HEK293 (cell line): Measurements from ENCODE around the gene CNPY1.
"Not testable (repeated sequence)": the region's sequence is repeated elsewhere in the genome, so short reads cannot be mapped to it uniquely, and the experiment has no call there.

ENCODE experiments used
- CTCF ChIA-PET: fragments of 350-600 bp; formaldehyde crosslinking; extraction: SDS; loops from one replicate; lab custom pipeline; 2021; ENCODE audit warnings: antibody characterized with exemption; lab: Yijun Ruan, JAX
- POLR2A ChIA-PET: fragments of 300-600 bp; formaldehyde crosslinking; extraction: SDS; loops from one replicate; lab custom pipeline; 2020; ENCODE audit warnings: antibody characterized with exemption, inconsistent platforms; lab: Yijun Ruan, JAX
- H3K27ac ChIP-seq: fragments of 200-500 bp; sonication (Bioruptor generic); 2 replicates; pipeline ENCODE4 v1.5.1; 2014; ENCODE audit warnings: low read depth, low read length, control low read depth, inconsistent platforms; ENCODE audit errors: extremely low read depth
- H3K36me3 ChIP-seq, 2 experiments: fragments of 200-500 bp in 1 of 2; sonication (Bioruptor generic) in 1 of 2; 1 replicate in 1 of 2; 2 replicates in 1 of 2; pipeline ENCODE4 v1.5.1; 2014 to 2017; ENCODE audit warnings: inconsistent platforms in 2 of 2, low read length in 2 of 2; ENCODE audit not compliant: control insufficient read depth in 2 of 2, insufficient read depth in 1 of 2
- H3K4me1 ChIP-seq: fragments of 200-500 bp; sonication (Bioruptor generic); 2 replicates; pipeline ENCODE4 v1.5.1; 2014; ENCODE audit warnings: mild to moderate bottlenecking, low read length, inconsistent platforms; ENCODE audit not compliant: control insufficient read depth, insufficient read depth
- H3K4me3 ChIP-seq: 2 replicates; pipeline ENCODE4 v1.5.1; 2011; ENCODE audit warnings: low read depth, mild to moderate bottlenecking, control low read depth, low read length, moderate library complexity
- H3K9me3 ChIP-seq: fragments of 200-500 bp; sonication (Bioruptor generic); 2 replicates; pipeline ENCODE4 v1.5.1; 2014; ENCODE audit warnings: low read depth, low read length, inconsistent platforms; ENCODE audit not compliant: control insufficient read depth, insufficient read depth
- AEBP2 ChIP-seq: fragments of 450-650 bp; formaldehyde crosslinking; IDR thresholded peaks from 2 replicates; pipeline ENCODE4 v1.5.1; 2016; ENCODE audit warnings: missing biosample characterization, missing genetic modification characterization, borderline replicate concordance
- BCL11B ChIP-seq: fragments of 450-650 bp; formaldehyde crosslinking; IDR thresholded peaks from 2 replicates; pipeline ENCODE4 v1.5.1; 2016; ENCODE audit warnings: low read depth, missing biosample characterization, missing genetic modification characterization
- HOXD13 ChIP-seq: sonication (generic); formaldehyde crosslinking; IDR thresholded peaks from 2 replicates; pipeline ENCODE4 v1.8.0; 2022; ENCODE audit warnings: missing genetic modification reagents, borderline replicate concordance
- IKZF3 ChIP-seq: fragments of 450-650 bp; IDR thresholded peaks from 2 replicates; pipeline ENCODE4 v1.5.0; 2018; ENCODE audit warnings: missing biosample characterization, mild to moderate bottlenecking, missing genetic modification characterization, moderate library complexity
- KLF7 ChIP-seq: fragments of 450-650 bp; formaldehyde crosslinking; IDR thresholded peaks from 2 replicates; pipeline ENCODE4 v1.5.1; 2016; ENCODE audit warnings: missing biosample characterization, missing genetic modification characterization, borderline replicate concordance
- MEIS1 ChIP-seq: sonication (generic); formaldehyde crosslinking; IDR thresholded peaks from 2 replicates; pipeline ENCODE4 v1.8.1; 2022; ENCODE audit warnings: missing genetic modification reagents, mild to moderate bottlenecking, borderline replicate concordance
- PRDM10 ChIP-seq: fragments of 450-650 bp; formaldehyde crosslinking; IDR thresholded peaks from 2 replicates; pipeline ENCODE4 v1.5.1; 2016; ENCODE audit warnings: missing biosample characterization, missing genetic modification characterization
- SETDB1 ChIP-seq: IDR thresholded peaks from one replicate; pipeline ENCODE4 v1.6.1; 2017; ENCODE audit warnings: mild to moderate bottlenecking, low read length, moderate library complexity, mixed read lengths; ENCODE audit not compliant: insufficient read length
- SP3 ChIP-seq: fragments of 450-650 bp; formaldehyde crosslinking; IDR thresholded peaks from 2 replicates; pipeline ENCODE4 v1.5.1; 2016; ENCODE audit warnings: missing biosample characterization, missing genetic modification characterization
- TRIM28 ChIP-seq: IDR thresholded peaks from 2 replicates; pipeline ENCODE4 v1.6.1; 2011; ENCODE audit warnings: low read length, control low read depth, borderline replicate concordance
- ZFHX2 ChIP-seq: fragments of 450-650 bp; formaldehyde crosslinking; conservative IDR thresholded peaks from 2 replicates; pipeline ENCODE4 v1.5.1; 2016; ENCODE audit warnings: missing biosample characterization, missing genetic modification characterization
- ZNF155 ChIP-seq: fragments of 450-650 bp; formaldehyde crosslinking; IDR thresholded peaks from 2 replicates; pipeline ENCODE4 v1.5.1; 2016; ENCODE audit warnings: missing biosample characterization, missing genetic modification characterization
- ZNF169 ChIP-seq: fragments of 450-650 bp; formaldehyde crosslinking; IDR thresholded peaks from 2 replicates; pipeline ENCODE4 v1.5.1; 2016; ENCODE audit warnings: missing biosample characterization, missing genetic modification characterization
- ZNF175 ChIP-seq: fragments of 450-650 bp; formaldehyde crosslinking; IDR thresholded peaks from 2 replicates; pipeline ENCODE4 v1.5.1; 2016; ENCODE audit warnings: missing biosample characterization, missing genetic modification characterization
- ZNF2 ChIP-seq: fragments of 450-650 bp; formaldehyde crosslinking; IDR thresholded peaks from 2 replicates; pipeline ENCODE4 v1.5.1; 2016; ENCODE audit warnings: missing biosample characterization, missing genetic modification characterization
- ZNF202 ChIP-seq: fragments of 450-650 bp; formaldehyde crosslinking; IDR thresholded peaks from 2 replicates; pipeline ENCODE4 v1.5.1; 2016; ENCODE audit warnings: missing biosample characterization, missing genetic modification characterization, borderline replicate concordance
- ZNF549 ChIP-seq: fragments of 450-650 bp; IDR thresholded peaks from 2 replicates; pipeline ENCODE4 v1.5.1; 2018; ENCODE audit warnings: missing biosample characterization, missing genetic modification characterization, mild to moderate bottlenecking, inconsistent platforms, moderate library complexity
- ZNF629 ChIP-seq: fragments of 450-650 bp; formaldehyde crosslinking; IDR thresholded peaks from 2 replicates; pipeline ENCODE4 v1.5.1; 2017; ENCODE audit warnings: missing biosample characterization, missing genetic modification characterization
- ZNF704 ChIP-seq: fragments of 450-650 bp; formaldehyde crosslinking; IDR thresholded peaks from 2 replicates; pipeline ENCODE4 v1.5.1; 2016; ENCODE audit warnings: missing biosample characterization, missing genetic modification characterization
- ZNF747 ChIP-seq: fragments of 450-650 bp; formaldehyde crosslinking; IDR thresholded peaks from 2 replicates; pipeline ENCODE4 v1.5.1; 2016; ENCODE audit warnings: missing biosample characterization, missing genetic modification characterization
- ZNF830 ChIP-seq: fragments of 450-650 bp; IDR thresholded peaks from 2 replicates; pipeline ENCODE4 v1.5.0; 2018; ENCODE audit warnings: missing biosample characterization, missing genetic modification characterization, low read depth, mild to moderate bottlenecking, moderate library complexity
- ZSCAN5A ChIP-seq: fragments of 450-650 bp; formaldehyde crosslinking; IDR thresholded peaks from 2 replicates; pipeline ENCODE4 v1.5.1; 2016; ENCODE audit warnings: missing biosample characterization, missing genetic modification characterization

Gene CNPY1

GRCh38 chr7:155567646-155568332 lies 21.4 kb upstream of the CNPY1 start (continued):
- TF ChIP-seq ZNF202 (tag by site-specific recombination): no peak

- POLR2A ChIA-PET: no interaction called here
- TF ChIP-seq BCL11B (tag by site-specific recombination) (no peak), ZNF549 (tag by site-specific recombination) (no peak), TRIM28 (no peak), ZNF2 (tag by site-specific recombination) (no peak), ZNF830 (tag by site-specific recombination) (no peak), MEIS1 (CRISPR knock-in tag) (no peak), ZNF169 (tag by site-specific recombination) (no peak), ZNF629 (tag by site-specific recombination) (no peak), SETDB1 (no peak), HOXD13 (no peak), ZNF747 (tag by site-specific recombination) (no peak), PRDM10 (tag by site-specific recombination) (no peak), ZSCAN5A (tag by site-specific recombination) (no peak), SP3 (tag by site-specific recombination) (no peak)
- no peaks in the 10 kb centered on the region for H3K36me3 ChIP-seq
- no peaks in the 10 kb centered on the region for H3K9me3 ChIP-seq
- H3K4me1 ChIP-seq: no peaks in the 10 kb centered on the region
- H3K4me3 ChIP-seq: no peak overlapping the region
- CTCF ChIA-PET: no interaction called here
- H3K27ac ChIP-seq: no peak overlapping the region
Measured at GRCh38 chr7:155566011-155566836, 19.9 kb upstream of the CNPY1 start.

GRCh38 chr7:155565596-155565995 lies 19.2 kb upstream of the CNPY1 start:
- no peaks in the 10 kb centered on the region for H3K9me3 ChIP-seq
- H3K36me3 ChIP-seq: no peaks in the 10 kb centered on the region
- H3K27ac ChIP-seq: no peak overlapping the region
- TF ChIP-seq ZNF175 (tag by site-specific recombination): no peak
- TF ChIP-seq ZNF704 (tag by site-specific recombination): no peak
- no peak for TF ChIP-seq KLF7 (tag by site-specific recombination)
- TF ChIP-seq ZFHX2 (tag by site-specific recombination): no peak
- no peak for TF ChIP-seq AEBP2 (tag by site-specific recombination)
- TF ChIP-seq IKZF3 (tag by site-specific recombination): no peak
- no peak for TF ChIP-seq ZNF155 (tag by site-specific recombination)
- TF ChIP-seq, all 188 proteins: peak for 0
- H3K4me1 ChIP-seq: no peaks in the 10 kb centered on the region
- no peak overlapping the region for H3K4me3 ChIP-seq
- POLR2A ChIA-PET: no interaction called here
- CTCF ChIA-PET: interaction anchor here (1.6 kb wide), 1 partner anchor 34 kb away, joined by 4 read pairs; no protein-coding TSS in a partner anchor

- POLR2A ChIA-PET, H3K27ac ChIP-seq, H3K4me3 ChIP-seq, H3K9me3 ChIP-seq, H3K36me3 ChIP-seq, H3K4me1 ChIP-seq: not testable (repeated sequence)
- CTCF ChIA-PET: interaction anchor here (0.7 kb wide), 1 partner anchor 38 kb away, joined by 3 read pairs; no protein-coding TSS in a partner anchor
Measured at GRCh38 chr7:155562976-155563375, 16.6 kb upstream of the CNPY1 start.
